ENCODE results near the gene CCDC28A.

CCDC28A gene

DNA sequence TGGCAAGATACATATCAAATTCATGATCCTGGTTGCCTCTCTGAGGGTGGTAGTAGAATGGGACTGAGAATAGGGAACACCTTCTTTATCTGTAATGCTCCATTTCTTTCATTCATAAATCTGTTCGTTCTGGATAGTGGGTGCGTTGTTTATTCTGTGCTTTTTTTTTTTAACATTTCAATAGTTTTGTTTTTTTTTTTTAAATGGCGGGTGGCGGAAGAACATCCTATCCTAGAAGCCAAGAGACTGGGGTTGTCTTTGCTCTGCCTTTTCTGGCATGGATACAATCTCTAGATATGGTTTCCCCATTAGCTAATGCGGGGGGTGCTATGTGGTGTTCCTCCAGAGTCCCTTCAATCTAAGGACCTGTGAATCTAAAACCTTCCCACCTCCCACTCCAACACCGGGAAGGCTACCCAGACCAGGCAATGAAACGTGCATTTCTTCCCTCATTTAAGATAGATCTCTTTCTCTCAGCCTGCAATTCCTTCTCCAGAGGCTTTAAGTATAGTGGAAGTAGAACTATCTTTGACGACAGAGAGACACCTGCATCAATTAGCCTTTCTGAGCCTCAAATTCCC, 883 bp upstream of the CCDC28A start:
- TF ChIP-seq, protein P1, sequence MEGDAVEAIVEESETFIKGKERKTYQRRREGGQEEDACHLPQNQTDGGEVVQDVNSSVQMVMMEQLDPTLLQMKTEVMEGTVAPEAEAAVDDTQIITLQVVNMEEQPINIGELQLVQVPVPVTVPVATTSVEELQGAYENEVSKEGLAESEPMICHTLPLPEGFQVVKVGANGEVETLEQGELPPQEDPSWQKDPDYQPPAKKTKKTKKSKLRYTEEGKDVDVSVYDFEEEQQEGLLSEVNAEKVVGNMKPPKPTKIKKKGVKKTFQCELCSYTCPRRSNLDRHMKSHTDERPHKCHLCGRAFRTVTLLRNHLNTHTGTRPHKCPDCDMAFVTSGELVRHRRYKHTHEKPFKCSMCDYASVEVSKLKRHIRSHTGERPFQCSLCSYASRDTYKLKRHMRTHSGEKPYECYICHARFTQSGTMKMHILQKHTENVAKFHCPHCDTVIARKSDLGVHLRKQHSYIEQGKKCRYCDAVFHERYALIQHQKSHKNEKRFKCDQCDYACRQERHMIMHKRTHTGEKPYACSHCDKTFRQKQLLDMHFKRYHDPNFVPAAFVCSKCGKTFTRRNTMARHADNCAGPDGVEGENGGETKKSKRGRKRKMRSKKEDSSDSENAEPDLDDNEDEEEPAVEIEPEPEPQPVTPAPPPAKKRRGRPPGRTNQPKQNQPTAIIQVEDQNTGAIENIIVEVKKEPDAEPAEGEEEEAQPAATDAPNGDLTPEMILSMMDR (IDR thresholded peaks at IDR 0.05; ENCODE audit: low read depth, low read length, missing control alignments), result no peak
- peak overlapping the region; percentile 61 for H3K4me3 ChIP-seq (replicated peaks; ENCODE audit: low read depth, low read length)
- no peak for DNase-seq (ENCODE audit: extremely low read depth, low read depth)

DNA sequence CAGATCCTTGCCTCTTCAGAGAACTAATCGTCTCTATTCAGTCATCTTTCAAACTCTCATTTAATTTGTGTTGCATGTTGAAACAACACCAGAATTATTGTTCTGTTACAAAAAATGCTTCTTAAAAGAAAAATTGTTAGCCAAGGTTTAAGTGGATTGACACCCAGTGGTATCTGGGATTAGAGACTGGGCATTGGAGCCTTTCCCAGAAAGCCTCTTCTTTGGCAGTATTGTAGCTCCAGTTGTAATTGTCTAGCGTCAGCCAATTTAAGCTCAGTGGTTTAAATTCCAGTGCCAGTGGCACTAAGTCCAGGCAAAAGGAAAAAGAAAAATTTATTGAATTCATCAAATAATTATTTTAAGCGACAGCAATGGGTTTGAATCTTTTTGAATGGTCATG, 801 bp downstream of the CCDC28A start:
- no peak for DNase-seq (ENCODE audit: extremely low read depth, low read depth)
- H3K4me3 ChIP-seq (replicated peaks; ENCODE audit: low read depth, low read length), result peak overlapping the region; percentile 61
- TF ChIP-seq, protein P1 (IDR thresholded peaks at IDR 0.05; ENCODE audit: low read depth, low read length, missing control alignments), result no peak

DNA sequence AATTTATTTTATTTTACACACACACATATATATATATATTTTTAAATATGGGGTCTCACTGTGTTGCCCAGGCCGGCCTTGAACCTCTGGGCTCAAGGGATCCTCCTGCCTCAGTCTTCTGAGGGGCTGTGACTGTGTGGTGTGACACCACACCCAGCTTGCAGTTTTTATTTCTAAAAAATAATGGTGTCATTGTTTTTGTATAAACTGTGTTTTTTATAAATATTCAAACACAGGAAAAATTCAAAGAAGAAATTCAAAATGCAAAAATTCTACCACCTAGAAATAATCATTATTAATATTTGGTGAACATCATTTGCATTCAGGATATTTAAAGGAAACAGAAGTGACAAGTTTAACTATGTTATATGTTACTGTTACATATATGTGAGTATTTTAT, 3.1 kb downstream of the CCDC28A start:
- DNase-seq (ENCODE audit: extremely low read depth, low read depth), result no peak
- TF ChIP-seq, protein P1 (IDR thresholded peaks at IDR 0.05; ENCODE audit: low read depth, low read length, missing control alignments), result no peak
- H3K4me3 ChIP-seq (replicated peaks; ENCODE audit: low read depth, low read length), result no peak overlapping the region

DNA sequence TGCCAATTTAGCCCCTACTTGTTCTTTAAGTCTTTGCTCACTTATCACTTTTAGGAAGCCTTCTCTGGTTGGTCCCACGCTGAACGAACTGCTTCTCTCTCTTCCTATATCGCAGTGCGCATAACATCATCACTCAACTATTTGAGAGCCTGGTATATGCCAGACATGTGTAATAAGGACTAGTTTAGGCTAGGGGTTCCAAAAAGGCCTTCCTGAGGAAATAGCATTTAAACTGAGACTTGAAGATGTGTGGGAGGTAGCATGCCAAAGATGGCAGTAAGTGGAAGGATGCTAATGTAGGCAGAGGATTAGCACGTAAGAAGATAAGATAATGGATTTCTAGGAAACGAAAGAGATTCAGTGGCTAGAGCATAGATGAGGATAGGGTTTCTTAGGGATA, 4.8 kb downstream of the CCDC28A start:
- no peak overlapping the region for H3K4me3 ChIP-seq (replicated peaks; ENCODE audit: low read depth, low read length)
- no peak for DNase-seq (ENCODE audit: extremely low read depth, low read depth)
- TF ChIP-seq, protein P1 (IDR thresholded peaks at IDR 0.05; ENCODE audit: low read depth, low read length, missing control alignments), result no peak

DNA sequence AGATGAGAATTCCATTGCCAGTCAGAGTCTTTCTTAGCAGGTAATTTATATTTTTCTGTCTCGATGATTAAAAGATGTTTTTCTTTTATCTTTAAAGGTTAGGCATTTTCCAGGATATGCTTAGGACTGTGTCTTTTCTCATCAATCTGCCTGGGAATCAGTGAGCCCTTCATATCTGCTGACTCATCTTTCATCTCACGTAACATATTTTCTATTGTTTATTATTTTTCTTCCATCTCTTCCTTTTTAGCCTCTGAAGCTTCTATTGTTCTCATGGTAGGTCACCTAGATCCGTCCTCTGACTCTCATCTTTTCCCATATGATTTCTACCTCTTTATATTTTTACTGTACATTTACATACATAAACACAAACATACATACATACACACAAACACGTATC, 8.7 kb downstream of the CCDC28A start:
- TF ChIP-seq, protein P1 (IDR thresholded peaks at IDR 0.05; ENCODE audit: low read depth, low read length, missing control alignments), result no peak
- no peak for DNase-seq (ENCODE audit: extremely low read depth, low read depth)
- H3K4me3 ChIP-seq (replicated peaks; ENCODE audit: low read depth, low read length), result no peak overlapping the region

DNA sequence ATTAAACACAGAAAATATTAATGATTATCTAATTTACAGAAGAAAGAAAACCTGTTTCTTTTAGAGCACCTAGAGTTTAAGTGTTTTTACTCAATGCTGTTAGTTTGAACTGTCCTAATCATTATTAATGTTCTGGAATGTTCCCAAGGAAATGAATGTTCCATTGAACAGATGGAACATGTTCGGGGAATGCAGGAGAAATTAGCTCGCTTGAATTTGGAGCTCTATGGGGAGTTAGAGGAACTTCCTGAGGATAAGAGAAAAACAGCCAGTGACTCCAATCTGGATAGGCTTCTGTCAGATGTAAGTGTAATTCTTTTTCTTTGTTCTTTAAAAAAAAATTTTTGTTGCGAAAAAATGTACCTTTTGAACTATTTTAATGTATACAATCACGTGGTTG, 11.5 kb downstream of the CCDC28A start:
- DNase-seq (ENCODE audit: extremely low read depth, low read depth), result no peak
- H3K4me3 ChIP-seq (replicated peaks; ENCODE audit: low read depth, low read length), result no peak overlapping the region
- TF ChIP-seq, protein P1 (IDR thresholded peaks at IDR 0.05; ENCODE audit: low read depth, low read length, missing control alignments), result no peak

DNA sequence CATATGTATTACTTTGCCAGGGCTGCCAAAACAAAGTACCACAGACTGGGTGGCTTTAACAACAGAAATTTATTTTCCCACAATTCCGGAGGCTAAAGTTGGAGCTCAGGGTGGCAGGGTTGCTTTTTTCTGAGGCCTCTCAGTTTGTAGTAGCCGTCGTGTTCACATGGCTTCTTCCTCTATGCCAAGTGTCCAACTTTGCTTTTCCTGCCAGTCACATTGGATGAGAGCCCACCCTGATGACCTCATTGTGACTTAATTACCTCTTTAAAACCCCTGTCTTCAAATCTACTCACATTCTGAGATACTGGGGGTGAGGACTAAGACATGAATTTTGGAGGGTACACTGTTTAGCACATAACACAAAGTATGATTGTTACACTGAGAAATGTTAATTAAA, 12.4 kb downstream of the CCDC28A start:
- no peak for DNase-seq (ENCODE audit: extremely low read depth, low read depth)
- TF ChIP-seq, protein P1 (IDR thresholded peaks at IDR 0.05; ENCODE audit: low read depth, low read length, missing control alignments), result no peak
- no peak overlapping the region for H3K4me3 ChIP-seq (replicated peaks; ENCODE audit: low read depth, low read length)

All from HFF-Myc (cell line).